Stimulated activated CD8-positive, alpha-beta memory T cell treated with anti-CD3 and anti-CD28 coated beads, Interleukin-7, amount 100 ng/mL, for 4 hours (primary cell): Measurements from ENCODE around the gene HMCES.
A peak's percentile ranks its signal among the peaks of the same experiment; 100 is the strongest.
"Not testable (repeated sequence)": the region's sequence is repeated elsewhere in the genome, so short reads cannot be mapped to it uniquely, and the experiment has no call there.

Source experiments
- DNase-seq, 2 donors: peaks; one replicate each; pipeline ENCODE4 v3.0.0-alpha.2; 2020; ENCODE audit warnings: low read depth in 2 of 2

Gene HMCES

GRCh38 chr3:129257609-129258008, 21.1 kb upstream of the HMCES start:
- DNase-seq: no peak

- DNase-seq: no peak
Observed at GRCh38 chr3:129259612-129260477, 18.8 kb upstream of the HMCES start.

- no peak for DNase-seq
Observed at GRCh38 chr3:129260606-129261005, 18.1 kb upstream of the HMCES start.

- no peak for DNase-seq
Observed at GRCh38 chr3:129261894-129262293, 16.8 kb upstream of the HMCES start.

GRCh38 chr3:129263161-129263910, 15.3 kb upstream of the HMCES start:
- DNase-seq: no peak

- not testable (repeated sequence) for DNase-seq
Observed at GRCh38 chr3:129264994-129265393, 13.7 kb upstream of the HMCES start.

GRCh38 chr3:129266651-129267050, 12.0 kb upstream of the HMCES start:
- no peak for DNase-seq

- no peak for DNase-seq
Observed at GRCh38 chr3:129268396-129268795, 10.3 kb upstream of the HMCES start.

GRCh38 chr3:129271674-129272073, 7.0 kb upstream of the HMCES start:
- DNase-seq: no peak

GRCh38 chr3:129276385-129276784, 2.3 kb upstream of the HMCES start:
- DNase-seq: no peak

GRCh38 chr3:129277829-129278271, 820 bp upstream of the HMCES start:
- no peak for DNase-seq

- DNase-seq: peak; percentile 33 to 35
Observed at GRCh38 chr3:129278966-129279906, 566 bp downstream of the HMCES start.

GRCh38 chr3:129280183-129280582, 1.5 kb downstream of the HMCES start:
- no peak for DNase-seq

GRCh38 chr3:129281726-129282125, 3.1 kb downstream of the HMCES start:
- no peak for DNase-seq

- DNase-seq: peak in 1 of 2 donors; percentile 5
Observed at GRCh38 chr3:129282727-129283327, 4.2 kb downstream of the HMCES start.

GRCh38 chr3:129286081-129286480, 7.4 kb downstream of the HMCES start:
- DNase-seq: no peak

GRCh38 chr3:129288446-129288845, 9.8 kb downstream of the HMCES start:
- DNase-seq: no peak

- DNase-seq: no peak
Observed at GRCh38 chr3:129289201-129289921, 10.7 kb downstream of the HMCES start.

GRCh38 chr3:129291236-129291886, 12.7 kb downstream of the HMCES start:
- DNase-seq: no peak

- DNase-seq: no peak
Observed at GRCh38 chr3:129295286-129295685, 16.6 kb downstream of the HMCES start.
